Common myeloid progenitor, CD34-positive (primary cell): ENCODE data around the gene ITGA6.

ENCODE experiments used
- CTCF ChIA-PET: fragments of 350-600 bp; sonication (Branson Sonifier 250); formaldehyde crosslinking; loops from one replicate; lab custom pipeline; 2021; ENCODE audit warnings: antibody characterized with exemption; lab: Charles Lee
- POLR2A ChIA-PET: fragments of 350-600 bp; sonication (Branson Sonifier 250); formaldehyde crosslinking; loops from one replicate; lab custom pipeline; 2021; ENCODE audit warnings: antibody characterized with exemption; lab: Charles Lee
- DNase-seq, 3 donors: peaks; one replicate each; pipeline versions ENCODE4 v3.0.0 to v3.0.0-alpha.2; 2013
- H3K27ac ChIP-seq, 2 experiments: 1 replicate in 1 of 2; 2 replicates in 1 of 2; pipeline ENCODE4 v1.7.0; 2013; ENCODE audit warnings: inconsistent platforms in 2 of 2, low read length in 2 of 2, mild to moderate bottlenecking in 2 of 2, low read depth in 1 of 2, moderate library complexity in 1 of 2; ENCODE audit not compliant: severe bottlenecking in 2 of 2, insufficient read depth in 1 of 2, poor library complexity in 1 of 2
- H3K27me3 ChIP-seq, 5 experiments: replicated peaks in 2 of 5; 1 replicate in 3 of 5; 2 replicates in 2 of 5; pipeline versions ENCODE4 v1.6.1 to v1.7.0; 2013; ENCODE audit warnings: low read length in 4 of 5, mild to moderate bottlenecking in 2 of 5, moderate library complexity in 2 of 5, inconsistent platforms in 1 of 5; ENCODE audit not compliant: insufficient read depth in 5 of 5, control insufficient read depth in 4 of 5
- H3K36me3 ChIP-seq, 4 experiments: 1 replicate in 2 of 4; 2 replicates in 2 of 4; pipeline versions ENCODE4 v1.6.1 to v1.7.0; 2013; ENCODE audit warnings: low read length in 3 of 4, control low read depth in 1 of 4, mild to moderate bottlenecking in 1 of 4; ENCODE audit not compliant: control insufficient read depth in 4 of 4, insufficient read depth in 4 of 4
- H3K4me1 ChIP-seq, 4 experiments: 1 replicate in 3 of 4; 2 replicates in 1 of 4; pipeline versions ENCODE4 v1.6.1 to v1.7.1; 2013; ENCODE audit warnings: low read length in 3 of 4, mild to moderate bottlenecking in 3 of 4, control low read depth in 1 of 4, inconsistent platforms in 1 of 4, moderate library complexity in 1 of 4; ENCODE audit not compliant: control insufficient read depth in 4 of 4, insufficient read depth in 4 of 4; ENCODE audit errors: control extremely low read depth in 1 of 4
- H3K4me3 ChIP-seq, 7 experiments: 1 replicate in 4 of 7; 2 replicates in 3 of 7; pipeline versions ENCODE4 v1.5.1 to v1.7.0; 2013; ENCODE audit warnings: mild to moderate bottlenecking in 7 of 7, low read length in 6 of 7, moderate library complexity in 6 of 7, inconsistent platforms in 2 of 7, low read depth in 2 of 7, control low read depth in 1 of 7; ENCODE audit not compliant: insufficient read depth in 4 of 7, control insufficient read depth in 1 of 7; ENCODE audit errors: extremely low read depth in 1 of 7
- H3K9me3 ChIP-seq, 5 experiments: 1 replicate in 4 of 5; 2 replicates in 1 of 5; pipeline versions ENCODE4 v1.6.1 to v1.7.1; 2013; ENCODE audit warnings: low read length in 4 of 5, mild to moderate bottlenecking in 2 of 5, inconsistent platforms in 1 of 5, low read depth in 1 of 5, moderate library complexity in 1 of 5; ENCODE audit not compliant: control insufficient read depth in 4 of 5, insufficient read depth in 2 of 5; ENCODE audit errors: control extremely low read depth in 1 of 5
- WGBS: methylation state at CpG from one replicate; pipeline ENCODE4 v1.1.5; 2013; ENCODE audit not compliant: insufficient coverage; 5-methylcytosine and 5-hydroxymethylcytosine counted together

The ITGA6 gene

GRCh38 chr2:172552547-172553291, 125.3 kb downstream of the ITGA6 start:
- Histone ChIP-seq H3K4me1 (peaks cover 12 to 48% (median 18%) of the 10 kb centered on the region in 4 experiments), H3K36me3 (no peaks in the 10 kb centered on the region), H3K4me3 (no peak overlapping the region), H3K9me3 (peaks cover 0 to 9% (median 5%) of the 10 kb centered on the region in 5 experiments), H3K27ac (no peak overlapping the region), H3K27me3 (peaks cover 0 to 14% (median 0%) of the 10 kb centered on the region in 5 experiments)
- CTCF ChIA-PET: interaction anchor here (0.7 to 1.3 kb wide), 3 partner anchors 41 to 158 kb away, joined by 3 to 4 read pairs (median 3); no protein-coding TSS in a partner anchor
- POLR2A ChIA-PET: no interaction called here
- 93% methylated on average over 3 of the region's 4 CpGs for WGBS
- peak in 2 of 3 donors; percentile 50 to 61 for DNase-seq

DNA sequence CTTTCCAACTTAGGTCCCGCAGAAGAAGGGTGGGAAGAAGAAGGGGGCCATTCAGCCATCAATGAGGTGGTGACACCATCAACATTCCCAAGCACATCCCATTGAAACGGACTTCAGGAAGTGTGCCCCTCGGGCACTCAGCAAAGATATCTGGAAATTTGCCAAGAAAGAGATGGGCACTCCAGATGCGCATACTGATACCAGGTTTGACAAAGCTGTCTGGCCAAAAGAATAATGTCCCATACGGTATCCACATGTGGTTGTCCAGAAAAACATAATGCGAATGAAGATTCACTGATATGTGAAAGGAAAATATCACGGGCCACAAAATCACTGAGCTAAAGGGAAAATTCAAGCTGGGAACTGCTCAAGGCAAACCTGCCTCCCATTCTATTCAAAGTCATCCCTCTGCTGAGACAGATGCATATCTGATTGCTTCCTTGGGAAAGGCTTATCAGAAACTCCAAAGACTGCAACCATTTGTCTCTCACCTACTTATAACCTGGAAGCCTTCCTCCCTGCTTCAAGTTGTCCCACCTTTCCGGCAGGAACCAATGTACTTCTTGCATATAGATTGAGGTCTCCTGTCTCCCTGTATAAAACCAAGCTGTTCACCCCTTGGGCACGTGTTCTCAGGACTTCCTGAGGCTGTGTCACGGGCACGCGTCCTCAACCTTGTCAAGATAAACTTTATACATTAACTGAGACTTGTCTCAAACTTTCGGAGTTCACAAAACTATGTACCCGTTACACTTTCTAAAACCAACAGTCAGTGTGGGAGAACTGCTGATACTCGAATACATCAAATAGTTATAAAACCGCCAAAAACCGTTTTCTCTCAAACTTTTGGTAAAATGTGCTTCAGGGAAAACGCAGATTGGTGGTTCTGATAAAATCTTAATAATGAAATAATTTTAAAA, 127.2 kb downstream of the ITGA6 start:
- H3K27ac ChIP-seq: no peak overlapping the region
- peaks cover 0 to 3% (median 1%) of the 10 kb centered on the region in 4 experiments for H3K36me3 ChIP-seq
- POLR2A ChIA-PET: interaction anchor here (1.4 kb wide), 1 partner anchor 10 kb away, joined by 3 read pairs; no protein-coding TSS in a partner anchor
- WGBS: 59% methylated on average over 13 of the region's 18 CpGs
- peaks cover 0 to 20% (median 0%) of the 10 kb centered on the region in 5 experiments for H3K27me3 ChIP-seq
- peak in 2 of 3 donors; percentile 24 to 35 for DNase-seq
- H3K4me1 ChIP-seq: peaks cover 12 to 49% (median 18%) of the 10 kb centered on the region in 4 experiments
- no peaks in the 10 kb centered on the region for H3K9me3 ChIP-seq
- H3K4me3 ChIP-seq: peak overlapping the region in 6 of 7 experiments; percentile 73 to 86 (median 82)
- CTCF ChIA-PET: interaction anchor here (0.9 kb wide), 1 partner anchor 43 kb away, joined by 3 read pairs; no protein-coding TSS in a partner anchor

DNA sequence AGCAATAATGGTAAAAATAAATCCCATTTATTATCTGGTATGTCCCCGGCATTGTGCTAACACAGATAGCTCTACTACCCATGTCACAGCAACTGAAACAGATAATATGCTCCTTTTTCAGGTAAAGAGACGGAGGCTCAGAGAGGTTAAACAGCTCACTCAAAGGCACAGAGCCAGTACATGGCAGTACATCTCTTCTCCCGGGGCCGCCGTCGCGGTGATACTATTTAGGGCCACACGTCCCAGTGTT, 127.8 kb downstream of the ITGA6 start:
- POLR2A ChIA-PET: interaction anchor here (0.6 to 1.4 kb wide), 2 partner anchors 9 to 111 kb away, joined by 3 read pairs; no protein-coding TSS in a partner anchor

More for the DNA sequence above, 127.8 kb downstream of the ITGA6 start:
- peaks cover 0 to 7% (median 1%) of the 10 kb centered on the region in 4 experiments for H3K36me3 ChIP-seq
- peak overlapping the region in 1 of 2 experiments; percentile 63 for H3K27ac ChIP-seq
- WGBS: 15% methylated on average over 8 of the region's 8 CpGs
- peaks cover 12 to 43% (median 18%) of the 10 kb centered on the region in 4 experiments for H3K4me1 ChIP-seq
- no peak for DNase-seq
- CTCF ChIA-PET: interaction anchor here (0.5 to 0.9 kb wide), 2 partner anchors 43 to 836 kb away, joined by 3 read pairs; no protein-coding TSS in a partner anchor
- H3K4me3 ChIP-seq: peak overlapping the region; percentile 71 to 86 (median 81)
- H3K9me3 ChIP-seq: no peaks in the 10 kb centered on the region
- peaks cover 0 to 20% (median 0%) of the 10 kb centered on the region in 5 experiments for H3K27me3 ChIP-seq
